Keratinocyte (primary cell): ENCODE data around the gene ASIC2.

Source experiments
- EZH2 ChIP-seq: IDR thresholded peaks from one replicate; pipeline ENCODE4 v1.6.1; 2012; ENCODE audit warnings: inconsistent platforms, mild to moderate bottlenecking, low read length, moderate library complexity
- TF ChIP-seq, protein P1 (sequence below), 3 experiments: IDR thresholded peaks in 1 of 3; conservative IDR thresholded peaks in 1 of 3; optimal IDR thresholded peaks in 1 of 3; 2 replicates in 2 of 3; 3 replicates in 1 of 3; pipeline versions ENCODE3 to v1.5.1; 2011; ENCODE audit warnings: low read length in 3 of 3, mild to moderate bottlenecking in 3 of 3, moderate library complexity in 2 of 3, control low read depth in 1 of 3, inconsistent platforms in 1 of 3; ENCODE audit not compliant: insufficient read depth in 2 of 3; ENCODE audit errors: extremely low read depth in 1 of 3

DNA sequence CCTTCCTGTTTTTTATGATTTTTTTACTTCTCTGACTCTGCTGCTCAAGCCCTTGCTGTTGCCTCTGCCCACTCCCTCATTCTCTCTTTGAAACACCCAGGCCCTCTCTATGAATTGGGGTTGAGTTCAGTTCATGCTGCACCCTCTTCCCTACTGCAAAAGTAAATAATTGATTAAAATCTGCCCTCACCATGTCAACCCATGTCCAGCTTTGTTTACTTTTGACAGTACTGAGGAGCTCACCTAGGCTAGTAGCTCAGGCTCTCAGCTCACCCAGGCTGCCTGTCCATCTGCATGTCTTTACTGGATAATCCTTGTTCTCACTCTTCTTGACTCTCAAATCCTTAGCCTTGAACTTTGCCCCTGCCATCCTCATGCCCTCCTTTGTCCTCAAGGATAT, 206.2 kb downstream of the ASIC2 start:
- TF ChIP-seq, protein P1, sequence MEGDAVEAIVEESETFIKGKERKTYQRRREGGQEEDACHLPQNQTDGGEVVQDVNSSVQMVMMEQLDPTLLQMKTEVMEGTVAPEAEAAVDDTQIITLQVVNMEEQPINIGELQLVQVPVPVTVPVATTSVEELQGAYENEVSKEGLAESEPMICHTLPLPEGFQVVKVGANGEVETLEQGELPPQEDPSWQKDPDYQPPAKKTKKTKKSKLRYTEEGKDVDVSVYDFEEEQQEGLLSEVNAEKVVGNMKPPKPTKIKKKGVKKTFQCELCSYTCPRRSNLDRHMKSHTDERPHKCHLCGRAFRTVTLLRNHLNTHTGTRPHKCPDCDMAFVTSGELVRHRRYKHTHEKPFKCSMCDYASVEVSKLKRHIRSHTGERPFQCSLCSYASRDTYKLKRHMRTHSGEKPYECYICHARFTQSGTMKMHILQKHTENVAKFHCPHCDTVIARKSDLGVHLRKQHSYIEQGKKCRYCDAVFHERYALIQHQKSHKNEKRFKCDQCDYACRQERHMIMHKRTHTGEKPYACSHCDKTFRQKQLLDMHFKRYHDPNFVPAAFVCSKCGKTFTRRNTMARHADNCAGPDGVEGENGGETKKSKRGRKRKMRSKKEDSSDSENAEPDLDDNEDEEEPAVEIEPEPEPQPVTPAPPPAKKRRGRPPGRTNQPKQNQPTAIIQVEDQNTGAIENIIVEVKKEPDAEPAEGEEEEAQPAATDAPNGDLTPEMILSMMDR (optimal IDR thresholded peaks at IDR 0.05 in 1 of 3, IDR thresholded peaks at IDR 0.05 in 1 of 3, conservative IDR thresholded peaks at IDR 0.05 in 1 of 3; ENCODE audit: extremely low read depth in 1 of 3, insufficient read depth in 2 of 3, low read length in 3 of 3) = no peak
- no peak for TF ChIP-seq EZH2
